ENCODE results near the gene KLK8.

KLK8 gene

GRCh38 chr19:51018745-51019543 lies 17.5 kb upstream of the KLK8 start:
- Histone ChIP-seq H3K4me3 (ENCODE audit: low read depth, low read length) (peak overlapping the region; percentile 71), H3K9ac (ENCODE audit: low read length) (peak overlapping the region; percentile 46), H3K36me3 (ENCODE audit: control insufficient read depth, insufficient read depth, low read length) (no peaks in the 10 kb centered on the region), H3K27ac (ENCODE audit: low read depth, low read length) (no peak overlapping the region), H3K27me3 (ENCODE audit: control insufficient read depth, insufficient read depth, low read length) (peaks cover 52% of the 10 kb centered on the region), H3K9me3 (ENCODE audit: control insufficient read depth, insufficient read depth, low read depth, low read length) (no peaks in the 10 kb centered on the region), H3K4me1 (ENCODE audit: control insufficient read depth, insufficient read depth, low read length) (peaks cover 11% of the 10 kb centered on the region)

- H3K9ac ChIP-seq (ENCODE audit: low read length), result peak overlapping the region; percentile 47
- H3K4me1 ChIP-seq (ENCODE audit: control insufficient read depth, insufficient read depth, low read length), result peaks cover 11% of the 10 kb centered on the region
- H3K36me3 ChIP-seq (ENCODE audit: control insufficient read depth, insufficient read depth, low read length), result no peaks in the 10 kb centered on the region
- H3K27ac ChIP-seq (ENCODE audit: low read depth, low read length), result no peak overlapping the region
- peak overlapping the region; percentile 68 for H3K4me3 ChIP-seq (ENCODE audit: low read depth, low read length)
- peaks cover 51% of the 10 kb centered on the region for H3K27me3 ChIP-seq (ENCODE audit: control insufficient read depth, insufficient read depth, low read length)
- no peaks in the 10 kb centered on the region for H3K9me3 ChIP-seq (ENCODE audit: control insufficient read depth, insufficient read depth, low read depth, low read length)
Observed at GRCh38 chr19:51016798-51017683, 15.6 kb upstream of the KLK8 start.

GRCh38 chr19:51015691-51016267 lies 14.4 kb upstream of the KLK8 start:
- Histone ChIP-seq H3K27me3 (ENCODE audit: control insufficient read depth, insufficient read depth, low read length) (peaks cover 51% of the 10 kb centered on the region), H3K4me1 (ENCODE audit: control insufficient read depth, insufficient read depth, low read length) (peaks cover 6% of the 10 kb centered on the region; the same call in 1 of the 2 replicates), H3K36me3 (ENCODE audit: control insufficient read depth, insufficient read depth, low read length) (no peaks in the 10 kb centered on the region), H3K27ac (ENCODE audit: low read depth, low read length) (no peak overlapping the region), H3K9me3 (ENCODE audit: control insufficient read depth, insufficient read depth, low read depth, low read length) (no peaks in the 10 kb centered on the region), H3K9ac (ENCODE audit: low read length) (no peak overlapping the region), H3K4me3 (ENCODE audit: low read depth, low read length) (no peak overlapping the region)

GRCh38 chr19:51014242-51014641 lies 12.8 kb upstream of the KLK8 start:
- peaks cover 55% of the 10 kb centered on the region for H3K27me3 ChIP-seq (ENCODE audit: control insufficient read depth, insufficient read depth, low read length)

GRCh38 chr19:51012661-51013190 lies 11.3 kb upstream of the KLK8 start:
- no peaks in the 10 kb centered on the region for H3K36me3 ChIP-seq (ENCODE audit: control insufficient read depth, insufficient read depth, low read length)
- H3K9ac ChIP-seq (ENCODE audit: low read length), result no peak overlapping the region
- no peaks in the 10 kb centered on the region for H3K9me3 ChIP-seq (ENCODE audit: control insufficient read depth, insufficient read depth, low read depth, low read length)
- H3K27me3 ChIP-seq (ENCODE audit: control insufficient read depth, insufficient read depth, low read length), result peaks cover 43% of the 10 kb centered on the region
- H3K4me3 ChIP-seq (ENCODE audit: low read depth, low read length), result no peak overlapping the region
- H3K27ac ChIP-seq (ENCODE audit: low read depth, low read length), result no peak overlapping the region
- no peaks in the 10 kb centered on the region for H3K4me1 ChIP-seq (ENCODE audit: control insufficient read depth, insufficient read depth, low read length)

More at GRCh38 chr19:51014242-51014641, 12.8 kb upstream of the KLK8 start:
- Histone ChIP-seq H3K9ac (ENCODE audit: low read length) (no peak overlapping the region), H3K9me3 (ENCODE audit: control insufficient read depth, insufficient read depth, low read depth, low read length) (no peaks in the 10 kb centered on the region), H3K4me1 (ENCODE audit: control insufficient read depth, insufficient read depth, low read length) (no peaks in the 10 kb centered on the region), H3K4me3 (ENCODE audit: low read depth, low read length) (no peak overlapping the region), H3K27ac (ENCODE audit: low read depth, low read length) (no peak overlapping the region), H3K36me3 (ENCODE audit: control insufficient read depth, insufficient read depth, low read length) (no peaks in the 10 kb centered on the region)

- peaks cover 40% of the 10 kb centered on the region for H3K27me3 ChIP-seq (ENCODE audit: control insufficient read depth, insufficient read depth, low read length)
Observed at GRCh38 chr19:51010066-51010795, 8.8 kb upstream of the KLK8 start.

GRCh38 chr19:51009061-51009891 lies 7.9 kb upstream of the KLK8 start:
- H3K27ac ChIP-seq (ENCODE audit: low read depth, low read length), result no peak overlapping the region
- H3K27me3 ChIP-seq (ENCODE audit: control insufficient read depth, insufficient read depth, low read length), result peaks cover 30% of the 10 kb centered on the region
- H3K9ac ChIP-seq (ENCODE audit: low read length), result no peak overlapping the region
- H3K36me3 ChIP-seq (ENCODE audit: control insufficient read depth, insufficient read depth, low read length), result no peaks in the 10 kb centered on the region
- no peaks in the 10 kb centered on the region for H3K4me1 ChIP-seq (ENCODE audit: control insufficient read depth, insufficient read depth, low read length)
- H3K9me3 ChIP-seq (ENCODE audit: control insufficient read depth, insufficient read depth, low read depth, low read length), result no peaks in the 10 kb centered on the region
- H3K4me3 ChIP-seq (ENCODE audit: low read depth, low read length), result no peak overlapping the region

More at GRCh38 chr19:51010066-51010795, 8.8 kb upstream of the KLK8 start:
- no peak overlapping the region for H3K27ac ChIP-seq (ENCODE audit: low read depth, low read length)
- H3K4me3 ChIP-seq (ENCODE audit: low read depth, low read length), result no peak overlapping the region
- no peaks in the 10 kb centered on the region for H3K36me3 ChIP-seq (ENCODE audit: control insufficient read depth, insufficient read depth, low read length)
- no peaks in the 10 kb centered on the region for H3K9me3 ChIP-seq (ENCODE audit: control insufficient read depth, insufficient read depth, low read depth, low read length)
- no peak overlapping the region for H3K9ac ChIP-seq (ENCODE audit: low read length)
- no peaks in the 10 kb centered on the region for H3K4me1 ChIP-seq (ENCODE audit: control insufficient read depth, insufficient read depth, low read length)

- H3K9me3 ChIP-seq (ENCODE audit: control insufficient read depth, insufficient read depth, low read depth, low read length), result no peaks in the 10 kb centered on the region
- H3K9ac ChIP-seq (ENCODE audit: low read length), result no peak overlapping the region
- H3K4me1 ChIP-seq (ENCODE audit: control insufficient read depth, insufficient read depth, low read length), result peaks cover 5% of the 10 kb centered on the region; the same call in 1 of the 2 replicates
- peaks cover 25% of the 10 kb centered on the region for H3K27me3 ChIP-seq (ENCODE audit: control insufficient read depth, insufficient read depth, low read length)
- H3K27ac ChIP-seq (ENCODE audit: low read depth, low read length), result no peak overlapping the region
- H3K36me3 ChIP-seq (ENCODE audit: control insufficient read depth, insufficient read depth, low read length), result no peaks in the 10 kb centered on the region
- no peak overlapping the region for H3K4me3 ChIP-seq (ENCODE audit: low read depth, low read length)
Observed at GRCh38 chr19:51007488-51007887, 6.1 kb upstream of the KLK8 start.

- Histone ChIP-seq H3K9ac (ENCODE audit: low read length) (no peak overlapping the region), H3K27ac (ENCODE audit: low read depth, low read length) (no peak overlapping the region), H3K9me3 (ENCODE audit: control insufficient read depth, insufficient read depth, low read depth, low read length) (no peaks in the 10 kb centered on the region), H3K4me3 (ENCODE audit: low read depth, low read length) (no peak overlapping the region), H3K27me3 (ENCODE audit: control insufficient read depth, insufficient read depth, low read length) (peaks cover 25% of the 10 kb centered on the region), H3K36me3 (ENCODE audit: control insufficient read depth, insufficient read depth, low read length) (no peaks in the 10 kb centered on the region), H3K4me1 (ENCODE audit: control insufficient read depth, insufficient read depth, low read length) (peaks cover 14% of the 10 kb centered on the region)
Observed at GRCh38 chr19:51006406-51006805, 5.0 kb upstream of the KLK8 start.

GRCh38 chr19:51005248-51005647 lies 3.8 kb upstream of the KLK8 start:
- Histone ChIP-seq H3K9ac (ENCODE audit: low read length) (no peak overlapping the region), H3K4me3 (ENCODE audit: low read depth, low read length) (no peak overlapping the region), H3K4me1 (ENCODE audit: control insufficient read depth, insufficient read depth, low read length) (peaks cover 25% of the 10 kb centered on the region), H3K9me3 (ENCODE audit: control insufficient read depth, insufficient read depth, low read depth, low read length) (no peaks in the 10 kb centered on the region), H3K27me3 (ENCODE audit: control insufficient read depth, insufficient read depth, low read length) (peaks cover 25% of the 10 kb centered on the region), H3K27ac (ENCODE audit: low read depth, low read length) (no peak overlapping the region), H3K36me3 (ENCODE audit: control insufficient read depth, insufficient read depth, low read length) (no peaks in the 10 kb centered on the region)

Data from HUES6 (cell line).